Keratinocyte (primary cell): ENCODE measurements around the gene ABI1. TPM values are rescaled to one million over a fixed set of nuclear protein-coding genes. Genes with fewer than 3 reads are reported as not detected.

Source experiments
- DNase-seq: peaks from one replicate; pipeline ENCODE4 v3.0.0-alpha.2; 2011; ENCODE audit warnings: low read depth, missing footprints, low spot score
- FAIRE-seq: peaks from 2 replicates; lab custom pipeline; 2011; peaks lifted over from hg19 to GRCh38; lab: Jason Lieb, UNC
- H2AFZ ChIP-seq: 2 replicates; pipeline ENCODE4 v1.6.0; 2012; ENCODE audit warnings: low read length, control low read depth, inconsistent platforms; ENCODE audit not compliant: control insufficient read depth
- H3K27ac ChIP-seq: 2 replicates; pipeline ENCODE4 v1.5.1; 2011; ENCODE audit warnings: low read length; ENCODE audit not compliant: control insufficient read depth, insufficient read depth
- H3K27me3 ChIP-seq: 3 replicates; pipeline ENCODE4 v1.6.0; 2011; ENCODE audit warnings: low read length; ENCODE audit not compliant: control insufficient read depth, insufficient read depth; ENCODE audit errors: extremely low read depth
- H3K36me3 ChIP-seq, 2 experiments: 2 replicates in 1 of 2; 3 replicates in 1 of 2; pipeline ENCODE4 v1.5.1; 2011; ENCODE audit warnings: low read length in 2 of 2, mild to moderate bottlenecking in 1 of 2; ENCODE audit not compliant: control insufficient read depth in 2 of 2, insufficient read depth in 2 of 2; ENCODE audit errors: extremely low read depth in 1 of 2
- H3K4me1 ChIP-seq: 3 replicates; pipeline ENCODE4 v1.5.1; 2011; ENCODE audit warnings: low read length; ENCODE audit not compliant: control insufficient read depth, insufficient read depth; ENCODE audit errors: extremely low read depth
- H3K4me2 ChIP-seq: 3 replicates; pipeline ENCODE4 v1.6.0; 2011; ENCODE audit warnings: low read depth, low read length; ENCODE audit not compliant: control insufficient read depth, insufficient read depth; ENCODE audit errors: extremely low read depth
- H3K4me3 ChIP-seq, 3 experiments: fragments of 200-600 bp in 1 of 3; sonication (generic) in 1 of 3; 2 replicates in 2 of 3; 3 replicates in 1 of 3; pipeline ENCODE4 v1.5.1; 2011 to 2016; ENCODE audit warnings: low read length in 3 of 3, mild to moderate bottlenecking in 3 of 3, control low read depth in 2 of 3, inconsistent platforms in 1 of 3, low read depth in 1 of 3, mixed read lengths in 1 of 3, mixed run types in 1 of 3, moderate library complexity in 1 of 3; ENCODE audit not compliant: control insufficient read depth in 2 of 3, insufficient read depth in 2 of 3; ENCODE audit errors: extremely low read depth in 1 of 3
- H3K79me2 ChIP-seq: 2 replicates; pipeline ENCODE4 v1.6.0; 2012; ENCODE audit warnings: low read length; ENCODE audit not compliant: control insufficient read depth, insufficient read depth
- H3K9ac ChIP-seq: 3 replicates; pipeline ENCODE4 v1.6.0; 2011; ENCODE audit warnings: low read length; ENCODE audit not compliant: control insufficient read depth, insufficient read depth; ENCODE audit errors: extremely low read depth
- H3K9me1 ChIP-seq: 3 replicates; pipeline ENCODE4 v1.6.0; 2011; ENCODE audit warnings: low read length; ENCODE audit not compliant: control insufficient read depth, insufficient read depth; ENCODE audit errors: extremely low read depth
- H3K9me3 ChIP-seq: 2 replicates; pipeline ENCODE4 v1.5.1; 2012; ENCODE audit warnings: low read depth, low read length; ENCODE audit not compliant: control insufficient read depth
- H4K20me1 ChIP-seq: 3 replicates; pipeline ENCODE4 v1.6.0; 2011; ENCODE audit warnings: low read length; ENCODE audit not compliant: control insufficient read depth, insufficient read depth; ENCODE audit errors: extremely low read depth
- CTCF ChIP-seq, 3 experiments: IDR thresholded peaks in 1 of 3; conservative IDR thresholded peaks in 1 of 3; optimal IDR thresholded peaks in 1 of 3; 2 replicates in 2 of 3; 3 replicates in 1 of 3; pipeline versions ENCODE3 to v1.5.1; 2011; ENCODE audit warnings: low read length in 3 of 3, mild to moderate bottlenecking in 3 of 3, moderate library complexity in 2 of 3, control low read depth in 1 of 3, inconsistent platforms in 1 of 3; ENCODE audit not compliant: insufficient read depth in 2 of 3; ENCODE audit errors: extremely low read depth in 1 of 3
- EZH2 ChIP-seq: IDR thresholded peaks from one replicate; pipeline ENCODE4 v1.6.1; 2012; ENCODE audit warnings: inconsistent platforms, mild to moderate bottlenecking, low read length, moderate library complexity
- dilution Hi-C: fragments of 300-500 bp; cut with MboI; formaldehyde crosslinking; loops from one replicate; pipeline ENCODE4 v1.7.0; 2020; ENCODE audit warnings: low sequenced_read_pairs; ENCODE audit not compliant: extremely low pct_ligation_motif_present
- polyA plus RNA-seq, 5 experiments: library from polyadenylated mRNA; depleted of rRNA in 3 of 5; stranded (reverse) in 3 of 5; stranded (forward) in 1 of 5; unstranded in 1 of 5; fragments of >200 nt; gene quantifications; 1 replicate in 1 of 5; 2 replicates in 3 of 5; 3 replicates in 1 of 5; pipeline versions ENCODE4 v1.2.1 to v1.2.3, GENCODE V29; 2011 to 2012; ENCODE audit warnings: missing spikeins in 2 of 5, low read depth in 1 of 5, low replicate concordance in 1 of 5

The ABI1 gene
- polyA plus RNA-seq, 1 donor (not counting 4 experiments of a cell fraction or from before 2014, with no cell fraction given), result 78.9 TPM

DNA sequence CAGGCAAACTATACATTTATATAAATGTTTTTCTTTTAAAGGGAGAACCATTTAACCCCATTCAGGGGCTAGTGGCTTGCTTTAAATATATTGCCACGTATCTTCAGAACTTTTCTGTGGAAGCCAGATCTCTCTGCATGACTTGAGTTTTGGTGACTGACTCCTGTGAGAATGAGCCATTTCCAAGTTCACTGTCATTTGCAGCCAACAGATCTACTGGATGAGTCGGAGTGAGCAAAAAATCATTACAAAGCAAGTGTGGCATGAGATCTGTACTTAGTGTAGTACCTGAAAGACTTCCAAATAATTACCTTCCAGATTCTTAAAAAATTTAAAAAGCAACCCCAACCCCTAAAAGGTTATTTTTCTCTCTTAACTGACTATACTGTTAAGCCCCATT, 117.7 kb downstream of the ABI1 start:
- FAIRE-seq, result no peak
- no peak for DNase-seq
- no peak overlapping the region for H3K27ac ChIP-seq

DNA sequence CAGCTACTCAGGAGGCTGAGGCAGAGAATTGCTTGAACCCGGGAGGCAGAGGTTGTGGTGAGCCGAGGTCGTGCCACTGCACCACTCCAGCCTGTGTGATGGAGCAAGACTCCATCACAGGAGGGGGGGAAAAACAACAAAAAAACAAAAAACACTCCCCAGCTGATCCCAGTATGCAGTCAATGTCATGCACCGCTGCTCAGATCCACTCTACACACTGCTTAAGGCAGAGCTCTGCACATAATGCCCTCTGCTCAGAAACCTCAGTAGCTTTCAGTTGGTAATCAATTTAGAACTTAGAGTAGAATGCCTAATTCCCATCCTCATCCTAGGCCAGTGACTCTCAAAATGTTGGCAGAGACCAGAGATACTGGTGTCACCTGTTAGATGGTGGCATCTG, 119.4 kb downstream of the ABI1 start:
- no peak overlapping the region for H3K4me2 ChIP-seq
- no peaks in the 10 kb centered on the region for H3K9me3 ChIP-seq
- H3K27me3 ChIP-seq, result no peaks in the 10 kb centered on the region
- no peak overlapping the region for H2AFZ ChIP-seq
- dilution Hi-C loops, result no loop called here
- H3K9ac ChIP-seq, result no peak overlapping the region
- H3K79me2 ChIP-seq, result no peaks in the 10 kb centered on the region
- peaks cover 11 to 20% of the 10 kb centered on the region in 2 experiments for H3K36me3 ChIP-seq
- no peak overlapping the region for H3K4me3 ChIP-seq
- DNase-seq, result no peak
- no peaks in the 10 kb centered on the region for H3K9me1 ChIP-seq
- no peaks in the 10 kb centered on the region for H4K20me1 ChIP-seq
- TF ChIP-seq CTCF (optimal IDR thresholded peaks at IDR 0.05 in 1 of 3, IDR thresholded peaks at IDR 0.05 in 1 of 3, conservative IDR thresholded peaks at IDR 0.05 in 1 of 3; ENCODE audit: extremely low read depth in 1 of 3, insufficient read depth in 2 of 3, low read length in 3 of 3), result no peak
- FAIRE-seq, result no peak
- H3K27ac ChIP-seq, result no peak overlapping the region
- no peaks in the 10 kb centered on the region for H3K4me1 ChIP-seq

More for the DNA sequence above, 117.7 kb downstream of the ABI1 start:
- Histone ChIP-seq H3K4me3 (no peak overlapping the region), H3K27me3 (no peaks in the 10 kb centered on the region), H3K4me2 (no peak overlapping the region), H3K9ac (no peak overlapping the region), H3K36me3 (peaks cover 6 to 18% of the 10 kb centered on the region in 2 experiments), H4K20me1 (no peaks in the 10 kb centered on the region), H3K9me3 (no peaks in the 10 kb centered on the region), H2AFZ (no peak overlapping the region), H3K79me2 (no peaks in the 10 kb centered on the region), H3K4me1 (no peaks in the 10 kb centered on the region), H3K9me1 (no peaks in the 10 kb centered on the region)
- dilution Hi-C loops, result no loop called here
- TF ChIP-seq CTCF (optimal IDR thresholded peaks at IDR 0.05 in 1 of 3, IDR thresholded peaks at IDR 0.05 in 1 of 3, conservative IDR thresholded peaks at IDR 0.05 in 1 of 3; ENCODE audit: extremely low read depth in 1 of 3, insufficient read depth in 2 of 3, low read length in 3 of 3) (no peak), EZH2 (no peak)
